ENCODE data around the gene SERPINH1.
A peak's percentile ranks its signal among the peaks of the same experiment; 100 is the strongest.

The SERPINH1 gene

GRCh38 chr11:75593286-75593915 lies 31.3 kb downstream of the SERPINH1 start:
- DNase-seq = peak in 1 of 56 donors; percentile 12

DNA sequence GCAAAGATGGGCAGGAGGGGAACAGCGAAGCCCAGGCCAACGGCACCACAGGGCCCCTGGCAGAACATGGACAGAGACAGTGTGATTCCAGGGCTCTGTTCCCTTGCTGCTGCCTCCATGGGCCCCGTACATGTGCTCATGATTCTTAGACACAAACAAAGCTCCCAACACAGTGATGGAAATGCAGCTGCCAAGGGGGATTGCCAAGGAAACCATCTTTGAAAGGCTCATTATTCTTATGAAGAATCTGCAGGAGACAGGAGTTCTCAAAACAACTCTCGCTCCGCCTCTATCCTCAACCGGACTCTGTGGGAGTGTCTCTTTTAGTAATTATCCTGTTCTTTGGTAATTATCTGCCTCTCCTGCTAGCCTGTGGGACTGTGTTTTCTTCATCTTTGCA lies 32.2 kb downstream of the SERPINH1 start:
- DNase-seq = peak in 1 of 56 donors; percentile 27

GRCh38 chr11:75595429-75595828 lies 33.4 kb downstream of the SERPINH1 start:
- no peak for DNase-seq

- no peak for DNase-seq
Observed at GRCh38 chr11:75596914-75597313, 34.9 kb downstream of the SERPINH1 start.

DNA sequence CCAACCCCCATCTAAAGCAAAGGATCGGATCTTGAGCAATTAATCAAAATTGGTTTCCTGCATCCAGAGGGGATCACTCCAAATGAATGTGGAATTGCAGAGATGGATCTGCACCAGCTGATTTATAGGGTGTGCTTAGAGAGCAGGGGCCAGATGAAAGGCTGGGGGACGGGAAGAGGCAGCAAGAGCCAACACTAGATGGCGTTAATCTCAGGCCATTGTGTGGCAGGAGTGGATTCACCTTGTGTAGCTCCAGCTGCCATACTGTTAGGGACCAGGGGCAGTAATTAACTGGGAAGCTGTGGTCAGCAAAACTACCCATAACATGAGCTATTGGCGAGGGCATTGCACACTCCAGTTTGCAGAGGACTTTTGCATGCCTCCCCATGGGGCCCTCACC lies 35.6 kb downstream of the SERPINH1 start:
- DNase-seq = peak in 1 of 56 donors; percentile 23

DNA sequence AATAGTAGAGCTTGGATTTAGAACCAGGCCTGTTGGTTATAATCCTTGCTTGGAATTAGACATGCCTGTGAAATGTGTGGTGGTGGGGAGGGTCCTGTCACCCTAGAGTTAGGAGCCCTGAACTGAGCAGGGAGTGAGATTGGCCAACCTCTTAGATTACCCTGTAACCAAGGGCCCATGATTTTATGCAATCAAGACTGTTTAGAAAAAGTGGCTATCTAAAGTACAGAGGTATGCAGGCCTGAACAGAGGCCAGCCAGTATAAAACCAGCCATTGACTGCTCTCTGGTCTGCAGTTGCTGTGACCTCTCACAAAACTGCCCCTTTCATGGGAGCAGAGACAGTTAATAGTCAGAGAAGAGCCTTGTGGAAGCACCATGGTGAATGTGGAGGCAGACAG lies 36.2 kb downstream of the SERPINH1 start:
- DNase-seq = no peak

DNA sequence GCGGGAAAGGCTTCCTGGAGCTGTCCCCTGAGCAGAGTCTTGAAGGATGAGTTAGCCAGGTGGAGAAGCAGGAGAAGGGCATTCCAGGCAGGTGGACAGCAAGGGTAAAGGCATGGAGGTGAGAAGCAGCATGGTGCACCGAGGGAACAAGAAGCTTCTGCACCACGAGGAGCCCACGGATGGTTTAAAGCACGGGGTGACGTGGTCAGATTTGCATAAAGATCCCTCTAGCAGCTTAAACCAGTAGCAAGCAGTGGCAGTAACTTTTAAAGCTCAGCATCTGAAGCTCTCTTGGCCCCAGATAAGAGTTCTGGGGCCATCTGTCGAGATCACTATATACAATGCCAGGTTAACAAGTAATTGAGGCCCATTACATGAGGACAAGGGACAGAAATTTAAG lies 36.8 kb downstream of the SERPINH1 start:
- no peak for DNase-seq

GRCh38 chr11:75600356-75600755 lies 38.3 kb downstream of the SERPINH1 start:
- DNase-seq = no peak

DNA sequence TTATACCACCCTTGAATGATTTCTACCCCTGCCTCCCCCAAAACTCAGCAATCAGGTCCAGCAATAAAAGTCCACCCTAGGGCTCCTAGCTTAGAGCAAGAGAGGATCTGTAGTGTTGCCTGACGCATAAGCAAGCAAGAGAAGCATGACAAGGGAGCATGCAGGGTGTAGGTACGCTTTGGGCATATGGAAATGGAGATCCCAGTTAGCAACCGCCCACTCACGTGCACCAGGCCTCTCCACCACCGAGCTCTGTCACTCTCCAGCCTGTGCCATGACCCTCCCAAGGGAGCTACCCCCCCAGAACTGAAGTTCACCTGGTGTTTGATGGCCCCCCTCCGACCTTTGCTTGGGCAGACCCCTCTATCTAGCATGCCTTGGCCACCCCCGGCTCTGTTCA lies 39.4 kb downstream of the SERPINH1 start:
- no peak for DNase-seq

- no peak for DNase-seq
Observed at GRCh38 chr11:75602951-75603350, 40.9 kb downstream of the SERPINH1 start.

- no peak for DNase-seq
Observed at GRCh38 chr11:75603791-75604736, 42.0 kb downstream of the SERPINH1 start.

DNA sequence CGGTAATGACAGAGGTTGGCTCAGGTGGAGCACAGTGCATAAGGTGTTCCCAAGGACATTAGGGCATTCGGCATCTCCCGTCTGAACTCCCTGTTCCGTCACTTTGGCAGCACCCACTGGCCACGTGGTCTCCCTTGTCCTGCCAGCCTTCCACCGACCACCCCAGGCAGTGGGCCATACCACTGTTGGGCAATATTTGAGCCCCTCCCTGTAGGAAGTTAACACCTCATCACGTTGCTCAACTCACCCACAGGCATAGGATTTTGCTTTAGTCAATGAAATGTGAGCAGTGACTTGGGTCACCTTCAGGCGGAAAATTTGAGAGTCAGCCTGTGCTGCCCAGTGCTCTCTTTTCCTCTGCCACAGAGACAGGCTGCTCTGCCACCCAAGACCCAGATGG lies 44.0 kb downstream of the SERPINH1 start:
- no peak for DNase-seq

DNA sequence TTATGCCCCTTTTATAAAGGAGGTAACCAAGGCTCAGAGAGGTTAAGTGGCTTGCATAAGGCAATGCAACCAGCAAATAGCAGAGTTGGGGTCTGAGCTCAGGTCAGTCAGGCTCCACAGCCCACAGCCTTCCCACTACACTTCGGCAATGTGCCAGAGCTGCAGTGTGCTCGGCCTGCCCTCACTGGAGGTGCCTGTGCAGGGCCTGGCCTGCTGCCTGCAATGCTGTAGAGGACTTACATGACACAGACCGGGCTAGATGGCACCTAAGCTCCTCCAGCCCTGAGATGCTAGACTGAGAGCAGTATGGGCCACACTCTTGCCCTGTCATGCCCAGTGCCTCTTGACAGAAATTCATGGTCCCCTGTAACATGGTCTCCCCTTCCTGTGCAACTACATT lies 49.8 kb downstream of the SERPINH1 start:
- no peak for DNase-seq

- peak in 5 of 56 donors; percentile 11 to 49 (median 25) for DNase-seq
Observed at GRCh38 chr11:75615751-75616150, 53.7 kb downstream of the SERPINH1 start.

DNA sequence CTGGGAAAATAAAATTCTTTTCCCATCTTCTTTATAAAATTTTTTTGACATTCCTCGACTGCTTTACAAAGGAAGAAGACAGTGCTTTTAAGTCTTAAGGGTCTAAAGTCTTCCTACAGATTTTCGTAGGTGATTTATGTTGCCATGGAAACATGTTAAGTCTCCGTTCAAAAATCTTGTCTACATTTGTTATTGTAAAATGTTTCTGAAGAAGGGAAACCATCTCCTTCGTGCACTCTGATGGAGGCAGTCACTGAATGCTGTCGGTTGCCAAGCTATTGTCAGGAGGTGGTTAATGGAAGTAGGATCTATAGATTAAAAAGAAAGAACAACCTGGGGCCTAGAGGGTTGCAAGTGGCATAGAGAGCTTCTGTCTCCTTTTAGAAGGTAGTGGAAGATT lies 54.2 kb downstream of the SERPINH1 start:
- DNase-seq = no peak
